HT1080 (cell line): Measurements from ENCODE around the gene TOM1L2. TPM values are rescaled to one million over a fixed set of nuclear protein-coding genes. Genes with fewer than 3 reads are reported as not detected.

Experiments used
- DNase-seq: peaks from one replicate; pipeline ENCODE4 v3.0.0-alpha.2; 2015; ENCODE audit warnings: low read depth
- total RNA-seq: library from RNA; depleted of rRNA; stranded (reverse); fragments of >200 nt; shearing (Covaris generic); gene quantifications from 2 replicates; pipeline ENCODE4 v1.2.3, GENCODE V29; 2014

The TOM1L2 gene
- total RNA-seq, 1 experiment from 2014 or later = 17.5 TPM

DNA sequence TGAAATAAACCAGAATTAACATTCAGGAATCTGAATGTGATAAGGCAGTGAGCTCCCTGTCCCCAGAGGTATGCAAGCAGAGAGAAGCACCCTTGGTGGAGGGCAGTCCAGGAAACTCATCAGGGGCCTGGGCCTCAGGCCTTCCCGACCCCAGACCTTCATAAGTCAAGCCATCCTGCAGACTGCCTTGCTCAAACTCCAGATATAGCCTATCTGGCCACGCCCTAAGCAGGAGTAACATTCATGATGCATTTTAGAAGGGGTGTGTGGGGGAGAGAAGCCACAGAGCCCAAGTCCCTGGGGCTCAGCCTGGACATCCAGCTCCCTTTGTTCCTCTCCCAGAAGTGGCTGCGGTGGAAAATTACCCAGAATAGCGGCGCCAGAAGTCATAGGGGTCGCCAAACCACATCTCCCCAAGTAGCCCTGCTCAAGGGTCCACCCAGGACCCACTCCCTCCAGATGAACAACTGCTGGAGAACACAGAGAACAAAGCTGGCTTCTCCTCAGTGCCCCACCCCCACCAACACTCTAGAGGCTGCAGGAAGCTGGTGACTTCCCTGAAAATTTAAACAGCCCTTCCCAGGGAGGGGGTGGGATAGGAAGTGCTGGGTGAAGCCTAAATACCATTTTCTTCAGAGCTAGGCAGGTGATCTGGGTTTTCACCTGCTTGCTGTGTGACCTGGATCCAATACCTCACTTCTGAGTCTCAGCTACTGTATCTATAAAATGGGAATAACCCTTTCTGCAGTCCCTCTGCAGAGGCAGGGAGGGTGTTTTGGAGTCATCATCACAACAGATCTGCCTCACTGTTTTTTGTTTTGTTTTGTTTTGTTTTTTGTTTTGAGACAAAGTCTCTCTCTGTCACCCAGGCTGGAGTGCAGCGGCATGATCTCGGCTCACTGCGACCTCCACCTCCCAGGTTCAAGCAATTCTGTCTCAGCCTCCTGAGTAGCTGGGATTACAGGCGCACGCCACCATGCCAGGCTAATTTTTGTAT lies 133.9 kb downstream of the TOM1L2 start:
- DNase-seq = peak; percentile 66

DNA sequence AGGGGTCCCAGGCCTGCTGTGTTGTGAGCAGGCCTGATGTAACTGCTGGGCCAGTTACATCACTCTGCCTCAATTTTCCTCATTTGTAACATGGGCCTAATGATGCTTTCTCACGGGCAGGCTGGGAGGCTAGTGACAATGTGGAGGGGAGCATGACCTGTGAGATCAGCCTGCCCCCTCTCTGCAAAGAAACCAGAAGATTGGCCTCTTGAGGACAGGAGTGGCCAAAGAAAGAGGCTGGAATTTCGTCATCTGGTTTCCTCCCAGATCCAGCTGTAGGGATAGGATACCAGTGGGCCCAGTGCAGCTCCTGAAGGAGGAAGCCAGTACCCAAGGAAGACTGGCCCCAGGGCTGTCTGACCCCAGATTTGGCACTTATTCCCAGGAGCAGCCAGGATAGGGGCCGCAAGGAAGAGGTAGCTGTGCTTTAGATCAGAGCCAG lies 134.8 kb downstream of the TOM1L2 start:
- peak; percentile 61 for DNase-seq

DNA sequence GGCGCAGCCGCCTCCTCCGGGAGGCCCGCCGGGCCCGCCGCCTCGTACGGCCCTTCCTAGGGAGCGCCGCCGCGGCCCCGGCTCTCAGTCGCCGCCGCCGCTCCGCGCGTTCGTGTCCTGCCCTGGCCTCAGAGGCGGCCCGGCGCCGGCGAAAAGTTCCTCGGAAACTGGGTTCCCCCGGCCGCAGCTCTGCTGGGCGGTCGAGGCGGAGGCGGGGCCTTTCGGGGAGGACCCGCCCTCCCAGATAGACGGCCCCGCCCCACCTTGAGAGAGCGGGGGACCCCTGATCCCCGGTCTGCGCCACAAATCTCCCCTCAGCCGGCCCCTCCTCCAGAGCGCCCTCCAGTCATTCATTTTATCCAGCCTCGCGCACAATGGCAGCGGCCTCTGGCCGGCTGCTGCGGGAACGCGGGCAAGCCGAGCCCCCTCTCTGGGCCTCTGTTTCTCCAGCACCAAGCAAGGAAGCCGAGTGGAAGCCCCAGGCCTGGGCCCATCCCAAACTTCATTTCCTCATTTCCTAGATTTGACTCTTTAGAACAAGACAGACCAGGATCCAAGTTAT lies 135.3 kb downstream of the TOM1L2 start, which contains the start of gene SREBF1:
TSS of gene SREBF1 (minus strand) at position 169 of the 562 bp plus-strand sequence. CDS start 169 bp downstream, outside the sequence.
- DNase-seq = peak; percentile 38

DNA sequence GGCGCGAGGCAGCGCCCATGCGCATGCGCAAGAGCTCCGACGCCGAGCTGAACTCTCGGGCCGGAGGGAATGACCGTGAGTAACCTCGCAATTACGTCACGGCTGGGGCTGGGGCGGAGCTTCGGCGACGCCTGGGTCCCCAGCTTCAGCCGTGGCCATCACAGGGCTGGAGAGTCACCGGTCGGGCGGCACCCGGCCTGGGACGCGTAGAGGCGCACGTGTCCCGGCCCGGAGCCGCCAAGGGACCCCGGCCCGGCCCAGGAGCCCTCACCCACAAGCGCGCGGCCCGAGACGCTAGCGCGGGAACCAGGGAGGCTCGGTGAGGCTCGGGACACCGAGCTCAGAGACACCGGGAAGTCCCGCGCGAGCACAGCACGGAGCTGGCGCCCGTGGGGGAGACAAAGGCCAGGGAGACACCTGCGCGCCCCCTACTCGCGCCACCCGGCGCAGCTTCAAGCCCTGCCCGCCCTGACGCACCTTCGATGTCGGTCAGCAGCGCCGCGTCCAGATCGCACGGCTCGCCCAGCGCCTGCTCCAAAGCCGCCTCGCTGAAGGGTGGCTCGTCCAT lies 135.9 kb downstream of the TOM1L2 start:
- peak; percentile 91 for DNase-seq

DNA sequence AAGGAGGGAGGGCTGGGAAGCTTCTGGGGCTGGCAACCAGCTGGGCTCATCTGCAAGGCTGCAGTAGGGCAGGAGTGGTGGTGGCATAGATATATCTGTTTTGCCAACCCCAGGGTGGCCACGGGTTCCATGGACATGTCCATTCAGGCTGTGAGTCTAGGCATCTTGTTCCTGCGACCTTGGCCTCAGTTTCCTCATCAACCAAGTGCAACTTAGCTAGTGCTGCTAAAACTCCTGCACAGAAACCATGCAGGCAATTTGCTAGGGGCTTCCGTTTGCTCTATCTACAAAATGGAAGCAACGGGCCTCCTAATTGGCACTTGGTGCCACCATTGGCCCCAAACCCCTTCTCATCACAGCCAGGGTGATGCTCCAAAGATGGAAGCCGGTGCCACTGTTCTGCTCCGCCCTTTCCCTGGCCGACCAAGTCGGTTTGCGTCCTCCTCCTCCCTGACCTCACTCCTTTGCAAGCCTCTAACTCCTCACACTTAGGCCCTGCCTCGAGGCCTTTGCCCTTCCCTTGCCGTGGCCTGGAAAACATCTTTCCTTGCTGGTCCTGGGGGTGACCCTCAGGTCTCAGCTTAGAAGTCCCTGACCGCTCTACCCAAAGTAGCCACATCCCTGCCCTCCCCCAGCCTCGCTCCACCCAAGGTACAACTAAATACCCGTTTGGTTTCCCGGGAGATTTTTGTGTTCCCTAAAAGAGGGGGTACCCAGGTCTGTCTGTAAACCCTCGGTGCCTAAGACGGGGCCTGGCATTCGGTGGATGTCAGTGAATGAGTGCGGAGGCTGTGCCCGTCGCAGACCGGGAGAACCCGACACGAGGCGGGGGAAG lies 136.6 kb downstream of the TOM1L2 start:
- no peak for DNase-seq

DNA sequence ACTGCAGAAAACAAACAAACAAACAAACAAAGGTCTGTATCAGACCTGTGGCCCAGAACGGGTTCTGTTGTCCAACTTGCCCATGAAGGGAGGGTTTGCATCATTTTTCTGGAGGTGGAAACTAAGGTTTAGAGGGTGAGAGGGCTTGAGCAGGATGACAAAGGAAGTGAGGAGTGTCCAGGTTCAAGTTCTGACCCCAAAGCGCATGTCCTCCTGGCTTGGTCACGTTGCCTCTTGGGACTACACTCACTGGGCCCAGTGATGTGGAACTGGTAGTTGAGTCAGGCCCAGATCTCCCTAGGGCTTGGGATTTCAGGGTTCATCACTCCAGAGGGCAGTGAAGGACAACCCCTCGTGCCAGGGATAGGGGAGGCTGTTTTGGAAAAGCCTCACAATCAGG lies 137.2 kb downstream of the TOM1L2 start:
- no peak for DNase-seq

DNA sequence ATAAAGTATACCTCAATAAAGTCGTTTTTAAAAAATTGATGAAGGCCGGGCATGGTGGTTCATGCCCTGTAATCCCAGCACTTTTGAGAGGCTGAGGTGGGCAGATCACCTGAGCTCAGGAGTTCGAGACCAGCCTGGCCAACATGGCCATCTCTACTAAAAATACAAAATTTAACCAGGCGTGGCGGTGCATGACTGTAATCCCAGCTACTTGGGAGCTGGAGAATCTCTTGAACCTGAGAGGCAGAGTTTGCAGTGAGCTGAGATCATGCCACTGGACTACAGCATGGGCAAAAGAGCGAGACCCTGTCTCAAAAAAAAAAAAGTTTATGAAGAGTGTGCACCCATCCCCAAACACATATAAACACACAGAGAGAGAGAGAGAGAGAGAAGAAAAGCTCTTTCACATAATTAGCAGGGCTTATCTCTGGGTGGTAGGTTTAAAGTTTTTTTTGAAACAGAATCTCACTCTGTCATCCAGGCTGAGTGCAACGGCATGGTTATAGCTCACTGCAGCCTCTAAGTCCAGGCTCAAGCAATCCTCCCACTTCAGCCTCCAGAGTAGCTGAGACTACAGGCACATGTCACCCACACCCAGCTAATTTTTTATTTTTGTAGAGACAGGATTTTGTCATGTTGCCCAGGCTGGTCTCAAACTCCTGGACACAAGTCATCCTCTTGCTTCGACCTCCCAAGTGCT lies 138.4 kb downstream of the TOM1L2 start:
- DNase-seq = no peak

DNA sequence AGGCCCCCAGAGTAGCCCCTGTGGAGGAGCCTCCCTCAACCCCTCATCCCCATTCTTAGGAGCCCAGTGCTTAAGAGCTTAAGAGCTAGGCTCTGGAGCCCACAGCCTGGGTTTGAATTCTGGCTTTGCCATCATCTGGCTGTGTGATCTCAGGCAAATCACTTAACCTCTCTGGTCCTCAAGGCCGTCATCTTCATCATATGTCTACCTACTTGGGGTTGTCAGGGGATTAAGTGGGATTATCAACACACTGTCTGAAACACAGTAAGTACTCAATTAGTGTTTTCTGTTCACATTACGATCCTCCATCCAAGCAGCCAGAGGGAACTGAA lies 140.2 kb downstream of the TOM1L2 start:
- DNase-seq = no peak

DNA sequence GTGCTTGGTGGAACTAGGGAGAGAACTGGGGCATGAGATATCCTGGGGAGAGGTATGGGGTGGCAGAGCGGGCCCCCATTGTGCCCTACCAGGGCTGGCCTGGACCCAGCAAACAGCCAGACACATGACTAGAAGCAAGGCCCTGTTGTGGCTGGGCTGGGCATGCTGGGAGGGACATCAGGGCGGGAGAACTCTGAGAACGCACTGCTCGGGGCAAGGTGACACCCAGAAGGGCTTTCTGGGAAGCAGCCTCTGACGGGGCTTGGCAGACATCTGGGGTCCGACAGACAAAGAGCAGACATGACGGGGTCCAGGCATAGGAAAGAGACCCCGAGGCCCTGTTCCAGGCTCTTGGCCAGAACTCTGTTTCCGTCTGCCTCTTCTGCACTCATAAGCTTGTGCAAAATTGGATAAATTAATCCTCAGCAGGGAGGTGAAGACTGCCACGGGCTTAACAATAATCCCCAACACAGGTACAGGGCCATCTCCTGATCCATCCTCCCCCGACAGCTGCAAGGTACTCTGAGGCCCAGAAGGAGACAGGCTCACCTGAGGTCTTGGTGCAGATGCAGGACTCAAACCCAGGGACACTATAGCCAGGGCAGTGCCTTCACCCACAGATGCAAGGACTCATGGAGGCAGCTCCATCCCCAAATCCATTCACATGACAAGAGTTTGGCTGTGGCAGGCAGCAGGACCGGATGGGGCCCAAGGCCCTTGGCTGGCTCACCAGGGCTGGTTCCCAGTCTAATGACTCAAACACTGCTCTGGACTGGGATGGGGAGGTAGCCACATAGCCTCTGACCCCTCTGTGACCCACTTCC lies 140.8 kb downstream of the TOM1L2 start:
- no peak for DNase-seq

DNA sequence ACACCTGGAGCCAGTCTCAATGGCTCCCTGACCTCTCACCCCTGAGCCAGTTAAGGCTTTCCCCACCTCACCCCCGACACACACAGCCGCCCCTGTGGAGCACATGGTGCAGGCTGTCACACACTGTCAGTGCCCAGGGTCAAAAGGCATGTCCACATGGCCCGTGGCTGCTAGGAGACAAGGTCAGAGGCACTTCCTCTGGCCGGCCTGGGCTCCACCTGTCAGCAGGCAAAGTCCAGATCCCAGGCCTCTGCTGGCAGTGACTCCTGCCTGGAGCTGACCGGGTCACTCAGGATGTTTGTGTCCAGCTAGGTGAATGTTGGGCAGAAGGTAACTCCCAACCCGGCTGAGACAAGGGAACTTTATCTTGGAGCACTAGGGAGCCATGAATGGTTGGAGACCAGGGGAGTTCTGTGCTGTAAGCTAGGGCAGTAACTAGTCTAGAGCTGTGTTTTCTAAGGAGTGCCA lies 141.4 kb downstream of the TOM1L2 start:
- DNase-seq = no peak

DNA sequence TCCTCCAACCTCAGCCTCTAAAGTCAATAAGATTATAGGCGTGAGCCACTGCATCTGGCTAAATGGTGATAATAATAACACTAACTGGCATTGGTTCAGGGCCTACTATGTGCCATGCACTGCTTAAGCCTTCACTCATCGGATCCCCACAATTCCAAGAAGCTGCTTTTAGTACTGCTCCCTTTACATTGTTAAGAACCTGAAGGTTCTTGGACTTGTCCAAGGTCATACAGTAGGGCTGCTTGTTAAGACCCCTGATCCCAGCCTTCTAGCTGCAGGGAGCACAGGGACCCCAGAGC lies 142.0 kb downstream of the TOM1L2 start:
- no peak for DNase-seq

DNA sequence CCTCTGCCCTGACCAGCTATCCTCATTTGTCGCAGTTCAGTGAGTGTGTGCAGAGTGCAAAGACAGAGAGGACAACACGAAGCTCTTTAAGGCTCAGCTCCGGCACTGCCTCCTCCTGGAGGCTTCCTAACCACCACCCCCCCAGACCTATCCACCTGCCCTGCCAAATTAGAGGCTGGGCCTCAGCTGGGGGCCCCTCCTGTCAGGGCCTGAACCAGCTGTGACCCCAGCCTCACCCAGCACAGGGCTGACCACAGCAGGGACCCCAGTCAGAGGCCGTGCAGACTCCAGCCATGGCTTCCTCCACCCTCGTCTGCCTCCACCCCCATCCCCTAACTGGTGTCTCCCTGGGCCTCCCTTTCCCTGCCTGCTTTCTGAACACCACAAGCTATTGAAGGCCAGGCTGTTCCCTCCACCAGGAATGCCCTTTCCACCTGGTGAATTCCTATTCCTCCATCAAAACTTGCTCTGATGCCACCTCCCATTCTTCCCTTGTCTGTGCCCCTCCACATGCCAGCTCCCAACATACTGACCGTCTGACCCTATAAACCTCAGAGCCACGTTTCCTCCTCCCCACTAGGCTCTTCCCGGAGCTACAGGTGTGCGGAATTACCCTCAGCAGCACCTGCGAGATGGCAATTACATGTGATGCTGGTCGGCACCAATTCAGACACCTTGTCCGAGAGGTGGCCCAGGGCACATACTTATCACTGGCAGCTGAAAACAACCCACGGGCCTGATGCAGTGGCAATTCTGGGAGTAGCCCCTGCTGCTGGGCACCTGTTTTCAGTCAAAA lies 144.2 kb downstream of the TOM1L2 start:
- DNase-seq = no peak

DNA sequence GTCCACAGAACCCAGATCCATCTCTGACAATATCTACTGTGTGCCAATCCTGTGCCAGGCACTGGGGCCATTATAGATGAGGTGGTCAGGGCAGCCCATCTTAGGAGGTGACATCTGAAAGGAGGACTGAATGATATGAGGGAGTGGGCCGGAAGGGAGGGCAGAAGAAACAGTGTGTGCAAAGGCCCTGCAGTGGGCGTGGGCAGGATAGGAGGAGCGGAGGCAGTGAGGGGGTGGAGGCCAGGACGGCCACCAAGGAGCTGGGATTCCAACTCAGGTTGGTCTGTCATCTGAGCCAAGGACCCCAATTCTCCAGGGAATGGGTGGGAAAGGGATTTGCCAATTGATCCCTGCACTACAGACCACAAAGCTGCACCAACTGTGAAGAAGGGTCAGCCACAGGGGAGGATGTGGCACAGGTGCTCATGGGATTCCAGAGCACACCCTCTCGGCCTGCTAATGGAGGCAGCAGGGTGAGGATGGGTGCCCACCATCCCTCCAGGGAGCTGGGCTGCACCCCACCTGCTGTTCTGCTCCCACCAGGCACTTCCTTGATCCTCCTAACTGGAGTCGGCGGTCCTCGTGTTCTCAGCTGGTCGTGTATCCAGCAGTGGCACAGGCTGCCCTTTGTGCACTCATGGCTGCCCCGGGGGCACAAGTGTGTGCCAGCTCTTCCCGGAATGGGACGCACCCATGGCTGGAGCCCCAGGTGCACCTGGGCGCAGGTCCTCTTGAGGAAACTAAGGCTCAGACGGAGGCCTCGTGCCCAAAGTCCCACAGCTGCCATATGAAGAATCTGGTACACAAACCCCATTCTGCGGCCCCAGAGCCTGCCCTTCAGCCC lies 145.0 kb downstream of the TOM1L2 start:
- DNase-seq = no peak

DNA sequence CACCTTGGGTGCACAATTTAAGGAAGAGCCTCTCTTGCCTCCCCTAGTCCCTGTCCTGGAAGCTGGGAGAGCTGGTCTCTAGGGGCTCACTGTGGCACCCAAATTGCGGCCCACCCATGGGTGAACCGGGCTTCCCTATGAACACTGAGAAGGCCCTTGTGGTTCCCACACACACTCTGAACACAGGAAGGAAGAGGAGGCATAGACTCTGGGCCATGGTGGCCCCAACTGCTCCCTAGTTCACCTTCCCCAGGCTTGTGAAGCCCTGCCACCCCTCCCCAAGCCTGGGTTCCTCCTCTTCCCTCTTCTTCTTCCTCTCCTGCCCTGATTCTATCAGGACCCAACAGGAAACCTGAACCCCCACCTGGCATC lies 145.9 kb downstream of the TOM1L2 start:
- DNase-seq = no peak

DNA sequence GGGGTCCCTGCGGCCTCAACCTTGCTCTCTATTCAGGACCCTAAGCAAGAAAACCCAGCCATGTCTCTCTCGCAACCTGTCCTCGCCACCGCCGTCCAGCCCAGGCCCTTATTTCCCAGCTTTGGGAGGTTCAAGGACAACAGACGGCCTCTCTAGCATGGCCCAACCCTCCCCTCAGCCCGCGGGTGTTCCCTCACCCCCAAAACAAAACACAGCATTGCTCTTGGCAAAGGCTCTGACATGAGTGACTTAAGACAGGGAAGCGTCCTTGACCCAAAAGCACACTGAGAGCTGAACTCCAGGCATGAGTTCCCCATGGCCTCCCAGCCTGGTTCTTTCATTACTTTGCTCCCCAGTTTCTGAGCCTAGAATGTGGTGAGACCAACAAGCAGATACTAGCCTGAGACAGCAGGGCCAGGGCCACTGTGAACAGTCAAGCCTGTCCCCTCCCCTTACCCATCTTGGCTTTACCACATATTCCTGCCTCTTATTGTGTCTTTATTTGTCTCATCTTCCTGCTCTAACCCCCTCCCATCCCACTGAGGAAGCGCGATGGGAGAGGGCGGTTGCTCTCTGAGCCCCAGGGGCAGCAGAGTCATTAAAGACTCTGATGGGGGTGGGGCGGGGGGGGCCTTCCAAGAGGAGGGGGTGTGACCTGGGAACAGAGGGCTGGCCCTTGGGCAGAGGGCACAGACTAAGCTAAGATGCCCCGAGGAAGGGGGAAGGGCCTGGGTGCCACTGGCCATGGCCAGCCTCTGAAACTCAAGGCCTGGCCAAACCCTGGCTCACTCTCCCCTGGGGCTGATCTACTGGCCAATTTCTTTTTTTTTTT lies 147.2 kb downstream of the TOM1L2 start:
- DNase-seq = no peak

DNA sequence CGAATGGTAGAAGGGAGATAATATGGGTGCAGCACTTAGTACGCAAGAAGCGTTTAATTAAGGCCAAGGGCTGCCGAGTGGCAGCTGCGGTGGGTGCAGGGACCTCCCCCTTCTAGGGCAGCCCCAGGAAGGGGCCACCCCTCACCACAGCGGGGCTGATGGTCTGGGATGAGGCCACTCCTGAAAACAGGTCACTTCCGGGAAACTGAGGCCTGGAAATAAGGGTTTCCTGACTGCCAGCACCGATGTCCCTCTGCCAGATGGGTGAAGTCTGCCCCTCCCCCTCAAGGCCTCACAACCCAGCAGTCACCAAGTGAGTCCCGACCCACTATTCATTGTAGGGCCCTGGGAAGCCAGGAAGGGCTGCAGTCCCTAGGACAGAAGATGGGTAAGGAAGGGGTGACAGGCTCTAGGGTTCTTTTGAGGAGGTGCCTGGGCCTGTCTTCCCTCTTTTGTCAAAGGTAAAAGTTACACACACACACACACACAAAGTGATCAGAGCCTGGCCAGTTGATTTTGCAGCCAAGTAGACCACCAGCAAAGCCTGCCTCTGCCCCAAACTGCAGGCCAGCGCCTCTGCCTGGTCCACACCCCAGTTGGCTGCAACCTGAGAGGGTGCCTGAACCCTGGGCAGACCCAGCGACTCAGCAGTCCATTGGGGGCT lies 147.9 kb downstream of the TOM1L2 start:
- no peak for DNase-seq
